Fibroblast of lung (primary cell): ENCODE measurements around the gene HBM. TPM values are rescaled to one million over a fixed set of nuclear protein-coding genes. Genes with fewer than 3 reads are reported as not detected.
A peak's percentile ranks its signal among the peaks of the same experiment; 100 is the strongest.

Experiments
- DNase-seq, 2 donors: peaks; one replicate each; pipeline versions ENCODE4 v3.0.0 to v3.0.0-alpha.2; 2010; ENCODE audit warnings: low read depth in 2 of 2
- H2AFZ ChIP-seq: 2 replicates; pipeline ENCODE4 v1.5.1; 2012; ENCODE audit warnings: low read length, control low read depth, inconsistent platforms
- H3K27ac ChIP-seq: 2 replicates; pipeline ENCODE4 v1.5.1; 2011; ENCODE audit warnings: low read length, control low read depth; ENCODE audit not compliant: insufficient read depth
- H3K27me3 ChIP-seq: 2 replicates; pipeline ENCODE4 v1.5.1; 2011; ENCODE audit warnings: mild to moderate bottlenecking, low read length; ENCODE audit not compliant: control insufficient read depth, insufficient read depth
- H3K36me3 ChIP-seq: 2 replicates; pipeline ENCODE4 v1.5.1; 2011; ENCODE audit warnings: low read length; ENCODE audit not compliant: control insufficient read depth, insufficient read depth
- H3K4me1 ChIP-seq: 2 replicates; pipeline ENCODE4 v1.5.1; 2011; ENCODE audit warnings: low read length; ENCODE audit not compliant: control insufficient read depth, insufficient read depth; ENCODE audit errors: extremely low read depth
- H3K4me2 ChIP-seq: 2 replicates; pipeline ENCODE4 v1.5.1; 2011; ENCODE audit warnings: low read length, control low read depth; ENCODE audit not compliant: insufficient read depth; ENCODE audit errors: extremely low read depth
- H3K4me3 ChIP-seq, 4 experiments: fragments of 200-600 bp in 1 of 4; sonication (generic) in 1 of 4; replicated peaks in 1 of 4; 2 replicates each; pipeline ENCODE4 v1.5.1; 2011 to 2016; ENCODE audit warnings: low read length in 4 of 4, low read depth in 3 of 4, mild to moderate bottlenecking in 3 of 4, control low read depth in 2 of 4, inconsistent platforms in 1 of 4, mixed read lengths in 1 of 4; ENCODE audit not compliant: insufficient read depth in 1 of 4; ENCODE audit errors: control extremely low read depth in 1 of 4
- H3K79me2 ChIP-seq: 2 replicates; pipeline ENCODE4 v1.5.1; 2012; ENCODE audit warnings: mild to moderate bottlenecking, low read length, inconsistent platforms; ENCODE audit not compliant: control insufficient read depth, insufficient read depth
- H3K9ac ChIP-seq: 2 replicates; pipeline ENCODE4 v1.5.1; 2011; ENCODE audit warnings: mild to moderate bottlenecking, low read length, control low read depth; ENCODE audit not compliant: insufficient read depth
- H3K9me3 ChIP-seq: 2 replicates; pipeline ENCODE4 v1.5.1; 2012; ENCODE audit warnings: low read depth, low read length; ENCODE audit not compliant: control insufficient read depth, insufficient read depth
- H4K20me1 ChIP-seq: 2 replicates; pipeline ENCODE4 v1.5.1; 2011; ENCODE audit warnings: low read length; ENCODE audit not compliant: control insufficient read depth, insufficient read depth; ENCODE audit errors: extremely low read depth
- CTCF ChIP-seq, 2 donors: IDR thresholded peaks in 1 of 2; conservative IDR thresholded peaks in 1 of 2; 1 replicate in 1 of 2; 2 replicates in 1 of 2; pipeline ENCODE4 v1.5.1; 2011 to 2012; ENCODE audit warnings: low read length in 2 of 2, control low read depth in 1 of 2, inconsistent platforms in 1 of 2, low read depth in 1 of 2, mild to moderate bottlenecking in 1 of 2
- EZH2 ChIP-seq: IDR thresholded peaks from 2 replicates; pipeline ENCODE4 v1.5.1; 2012; ENCODE audit warnings: low read length, control low read depth, mild to moderate bottlenecking; ENCODE audit errors: missing control alignments
- polyA plus RNA-seq, 2 donors: library from polyadenylated mRNA; depleted of rRNA in 1 of 2; stranded (reverse) in 1 of 2; unstranded in 1 of 2; fragments of >200 nt; gene quantifications; 2 replicates each; pipeline ENCODE4 v1.2.1, GENCODE V29; 2011 to 2012; ENCODE audit warnings: missing spikeins in 1 of 2
- total RNA-seq: library from RNA; depleted of rRNA; stranded (reverse); fragments of >200 nt; gene quantifications from 2 replicates; pipeline ENCODE4 v1.2.1, GENCODE V29; 2014

Gene HBM
- total and polyA plus RNA-seq, 2 donors (not counting 1 experiment from before 2014, with no cell fraction given), result not detected

- DNase-seq, result no peak
- Histone ChIP-seq H3K27ac (no peak overlapping the region), H3K4me3 (no peak overlapping the region), H2AFZ (no peak overlapping the region), H3K79me2 (no peaks in the 10 kb centered on the region), H4K20me1 (no peaks in the 10 kb centered on the region), H3K36me3 (peaks cover 4% of the 10 kb centered on the region), H3K4me1 (peaks cover 6% of the 10 kb centered on the region), H3K9me3 (no peaks in the 10 kb centered on the region), H3K9ac (no peak overlapping the region), H3K27me3 (peaks cover 32% of the 10 kb centered on the region), H3K4me2 (no peak overlapping the region)
- TF ChIP-seq CTCF (conservative IDR thresholded peaks at IDR 0.05 in 1 of 2, IDR thresholded peaks at IDR 0.05 in 1 of 2; ENCODE audit: low read depth in 1 of 2, low read length in 2 of 2) (no peak), EZH2 (no peak)
Measured at GRCh38 chr16:179211-180092, 13.7 kb downstream of the HBM start.

- Histone ChIP-seq H3K9ac (no peak within 1 kb of the TSS), H3K4me3 (peak within 1 kb of the TSS in 2 of 4 experiments; percentile 12 to 46), H3K4me2 (peak within 1 kb of the TSS; percentile 72), H3K36me3 (peaks cover 4% of the 10 kb centered on the region), H2AFZ (no peak within 1 kb of the TSS), H3K4me1 (peaks cover 6% of the 10 kb centered on the region), H3K27ac (no peak within 1 kb of the TSS), H3K9me3 (no peaks in the 10 kb centered on the region), H3K27me3 (peaks cover 26% of the 10 kb centered on the region), H3K79me2 (no peaks in the 10 kb centered on the region), H4K20me1 (no peaks in the 10 kb centered on the region)
- DNase-seq, result peak in 1 of 2 donors; percentile 24
- TF ChIP-seq EZH2 (no peak), CTCF (conservative IDR thresholded peaks at IDR 0.05 in 1 of 2, IDR thresholded peaks at IDR 0.05 in 1 of 2; ENCODE audit: low read depth in 1 of 2, low read length in 2 of 2) (peak; percentile 10 to 19)
Measured at GRCh38 chr16:180101-180675, 14.4 kb downstream of the HBM start, which contains the start of gene HBQ1. Gene HBQ1 (plus strand): TSS chr16:180459. CDS start chr16:180487, 28 bp downstream.
